ENCODE measurements around the gene DLG4. TPM values are rescaled to one million over a fixed set of nuclear protein-coding genes. Genes with fewer than 3 reads are reported as not detected.
A peak's percentile ranks its signal among the peaks of the same experiment; 100 is the strongest.

Gene DLG4
- total RNA-seq, 1 experiment from 2014 or later = 7.8 TPM

DNA sequence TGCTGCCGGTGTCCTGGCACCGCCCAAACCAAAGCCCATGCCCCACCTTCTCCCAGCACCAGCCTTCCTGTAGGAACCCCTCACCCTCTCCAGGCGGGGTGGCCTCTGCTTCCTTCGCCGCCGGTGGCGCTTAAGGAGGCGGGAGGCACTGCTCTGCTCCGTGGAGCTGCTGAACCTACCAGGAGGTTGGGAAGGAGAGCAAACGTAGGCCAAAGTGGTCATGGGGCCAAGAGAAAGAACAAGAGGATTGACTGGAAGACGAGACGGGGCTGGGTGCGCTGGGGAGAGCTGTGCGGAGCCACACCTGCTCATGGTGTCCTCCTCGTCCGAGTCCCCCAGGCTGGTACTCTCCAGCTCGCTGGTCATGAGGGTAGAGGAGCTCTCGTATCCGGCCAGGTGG lies 9.9 kb upstream of the DLG4 start:
- DNase-seq (ENCODE audit: low read depth) = no peak

DNA sequence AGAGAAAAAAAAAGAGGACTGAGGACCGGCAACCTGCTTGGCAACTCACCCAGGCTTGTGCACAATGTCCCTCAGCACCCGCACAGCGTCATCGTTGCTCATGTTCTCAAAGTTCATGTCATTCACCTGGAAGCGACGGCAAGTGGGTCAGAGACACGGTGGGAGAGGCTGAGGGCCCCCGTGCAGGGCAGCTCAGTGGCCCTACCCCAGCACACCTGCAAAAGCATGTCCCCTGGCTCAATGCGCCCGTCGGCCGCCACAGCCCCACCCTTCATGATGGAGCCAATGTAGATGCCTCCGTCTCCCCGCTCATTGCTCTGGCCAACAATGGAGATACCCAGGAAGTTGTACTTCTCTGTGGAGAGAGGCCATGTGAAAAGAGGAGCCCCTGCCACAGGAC lies 9.3 kb upstream of the DLG4 start:
- no peak for DNase-seq (ENCODE audit: low read depth)

DNA sequence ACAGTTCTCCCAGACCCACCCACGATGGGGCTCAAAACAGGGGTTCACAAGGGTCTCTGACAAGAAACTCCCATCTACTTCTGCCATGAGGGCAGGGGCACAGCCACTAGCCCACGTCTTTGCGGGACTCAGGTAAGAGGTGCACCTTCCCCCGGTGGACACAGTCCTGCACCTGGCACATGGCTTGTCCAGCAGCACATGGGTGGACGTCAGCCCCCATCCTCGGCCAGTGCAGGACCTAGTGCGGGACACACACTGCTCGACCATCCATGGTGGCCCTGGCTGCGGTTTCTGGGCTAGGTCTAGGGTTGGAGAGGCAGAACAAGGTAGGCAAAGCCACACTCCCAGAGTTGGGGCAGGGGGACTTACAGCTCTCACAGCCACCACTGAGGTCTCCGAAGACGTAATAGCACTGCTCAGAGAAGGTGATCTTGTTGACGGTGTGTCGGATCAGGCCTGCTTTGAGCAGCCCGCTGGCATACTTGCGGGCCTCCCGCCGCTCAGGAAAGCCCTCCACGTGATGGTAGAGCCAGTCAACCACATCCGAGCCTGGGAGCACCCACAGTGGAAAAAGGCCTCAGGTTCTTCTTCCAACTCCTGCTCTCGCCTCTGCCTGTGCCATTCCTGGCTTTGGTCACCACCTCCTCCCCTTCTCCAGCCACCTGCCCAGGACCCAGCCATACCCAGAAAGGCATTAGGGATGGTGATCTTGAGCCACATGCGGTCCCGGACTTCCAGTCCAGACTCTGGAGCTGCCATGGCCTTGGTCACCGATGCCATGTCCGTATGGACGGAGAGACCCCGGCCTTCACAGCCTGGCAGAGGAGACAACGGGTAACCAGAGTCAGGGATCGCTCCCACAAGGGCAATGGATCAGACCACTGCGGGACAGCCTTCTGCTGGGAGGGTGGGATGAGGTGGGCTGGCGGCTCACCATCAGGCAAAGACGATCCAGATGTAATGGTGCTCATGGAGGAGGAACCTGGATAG lies 7.4 kb upstream of the DLG4 start:
- no peak for DNase-seq (ENCODE audit: low read depth)

- no peak for DNase-seq (ENCODE audit: low read depth)
Observed at GRCh38 chr17:7225711-7226331, 6.2 kb upstream of the DLG4 start.

DNA sequence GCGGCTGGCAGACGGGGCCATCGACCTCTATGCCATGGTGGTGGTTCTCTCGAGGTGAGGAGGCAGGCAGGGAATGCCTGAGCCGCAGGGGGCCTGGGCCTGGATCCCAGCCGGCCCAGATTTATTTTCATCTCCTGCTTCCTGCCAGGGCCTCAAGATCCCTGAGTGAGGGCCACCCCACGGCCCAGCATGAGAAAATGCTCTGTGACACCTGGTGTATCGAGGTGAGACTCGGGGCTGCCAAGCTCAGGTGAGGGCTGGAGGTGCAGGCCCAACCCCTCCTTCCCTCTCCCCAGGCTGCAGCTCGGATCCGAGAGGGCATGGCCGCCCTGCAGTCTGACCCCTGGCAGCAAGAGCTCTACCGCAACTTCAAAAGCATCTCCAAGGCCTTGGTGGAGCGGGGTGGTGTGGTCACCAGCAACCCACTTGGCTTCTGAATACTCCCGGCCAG lies 5.0 kb upstream of the DLG4 start:
- no peak for DNase-seq (ENCODE audit: low read depth)

GRCh38 chr17:7224110-7224509 lies 4.5 kb upstream of the DLG4 start:
- DNase-seq (ENCODE audit: low read depth) = no peak

- DNase-seq (ENCODE audit: low read depth) = no peak
Observed at GRCh38 chr17:7223375-7223774, 3.7 kb upstream of the DLG4 start.

DNA sequence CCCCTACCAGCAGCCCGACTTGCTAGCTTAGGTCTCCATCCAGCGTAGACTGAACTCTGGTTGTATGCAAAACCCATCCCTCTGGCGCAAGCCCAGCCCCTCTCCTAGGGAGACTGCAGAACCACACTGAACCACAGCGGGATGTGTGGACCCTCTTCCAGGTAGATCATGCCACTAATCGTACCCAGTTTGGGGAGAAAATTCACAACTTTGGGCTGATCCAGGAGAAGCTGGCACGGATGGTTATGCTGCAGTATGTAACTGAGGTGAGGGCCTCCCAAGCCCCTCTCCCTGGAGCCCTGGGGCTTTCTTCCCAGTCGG lies 3.3 kb upstream of the DLG4 start:
- no peak for DNase-seq (ENCODE audit: low read depth)

DNA sequence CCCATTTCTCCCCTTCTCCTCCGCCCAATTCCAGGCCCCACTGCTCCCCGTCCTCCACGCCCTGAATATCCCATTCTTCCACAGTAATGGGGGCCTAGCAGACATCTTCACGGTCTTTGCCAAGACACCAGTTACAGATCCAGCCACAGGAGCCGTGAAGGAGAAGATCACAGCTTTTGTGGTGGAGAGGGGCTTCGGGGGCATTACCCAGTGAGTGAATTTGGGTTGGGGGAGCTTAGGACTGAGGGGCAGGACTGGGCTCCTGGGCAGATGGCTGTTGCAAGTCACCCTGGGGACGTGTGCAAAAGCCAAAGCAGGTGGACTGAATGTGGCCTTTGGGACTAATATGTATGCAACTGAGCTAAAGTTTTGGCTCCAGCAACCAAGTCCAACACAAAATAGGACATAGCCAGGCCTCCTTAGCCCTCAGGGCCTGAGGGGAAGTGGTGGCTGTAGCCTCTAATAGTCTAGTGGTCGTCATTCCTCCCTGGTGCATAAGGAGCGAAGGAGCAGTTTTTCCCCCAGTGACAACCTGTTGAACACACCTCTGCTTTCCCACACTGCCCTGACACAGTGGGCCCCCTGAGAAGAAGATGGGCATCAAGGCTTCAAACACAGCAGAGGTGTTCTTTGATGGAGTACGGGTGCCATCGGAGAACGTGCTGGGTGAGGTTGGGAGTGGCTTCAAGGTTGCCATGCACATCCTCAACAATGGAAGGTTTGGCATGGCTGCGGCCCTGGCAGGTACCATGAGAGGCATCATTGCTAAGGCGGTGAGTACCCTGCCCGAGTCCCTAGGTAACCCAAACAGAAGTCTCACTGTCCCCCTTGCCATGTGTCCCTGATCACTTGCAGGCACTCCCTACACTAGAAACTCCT lies 2.7 kb upstream of the DLG4 start:
- no peak for DNase-seq (ENCODE audit: low read depth)

- DNase-seq (ENCODE audit: low read depth) = no peak
Observed at GRCh38 chr17:7221278-7222092, 1.8 kb upstream of the DLG4 start.

- DNase-seq (ENCODE audit: low read depth) = peak; percentile 64
Observed at GRCh38 chr17:7220593-7221277, 1.1 kb upstream of the DLG4 start.

DNA sequence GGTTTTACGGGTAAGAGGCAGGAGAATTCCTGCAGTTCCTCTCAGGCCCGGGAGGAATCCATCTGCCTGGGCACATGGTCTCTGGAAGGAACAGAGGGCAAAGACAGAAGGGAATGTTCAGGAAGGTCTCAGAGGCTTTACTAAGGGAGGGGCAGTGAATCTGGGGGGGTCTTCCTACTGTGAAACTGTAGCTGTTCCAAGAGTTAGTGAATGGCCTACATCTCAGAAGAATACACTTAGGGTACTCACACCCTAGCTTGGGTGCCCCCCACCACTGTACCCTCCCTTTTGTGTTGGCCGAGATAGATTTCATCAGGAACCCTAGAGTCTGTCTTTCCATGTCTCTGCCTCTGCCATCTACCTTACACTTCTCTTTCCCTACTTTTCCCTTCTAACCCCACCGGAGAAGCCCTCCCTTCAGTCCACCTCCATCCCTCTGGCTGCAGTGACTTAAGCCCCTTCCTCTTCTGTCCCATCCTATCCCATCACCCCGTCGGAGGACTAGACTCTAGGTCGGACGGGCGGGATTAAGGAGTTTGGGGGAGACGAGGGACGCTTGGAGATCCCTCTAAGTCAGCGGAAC lies 316 bp downstream of the DLG4 start:
- no peak for DNase-seq (ENCODE audit: low read depth)

DNA sequence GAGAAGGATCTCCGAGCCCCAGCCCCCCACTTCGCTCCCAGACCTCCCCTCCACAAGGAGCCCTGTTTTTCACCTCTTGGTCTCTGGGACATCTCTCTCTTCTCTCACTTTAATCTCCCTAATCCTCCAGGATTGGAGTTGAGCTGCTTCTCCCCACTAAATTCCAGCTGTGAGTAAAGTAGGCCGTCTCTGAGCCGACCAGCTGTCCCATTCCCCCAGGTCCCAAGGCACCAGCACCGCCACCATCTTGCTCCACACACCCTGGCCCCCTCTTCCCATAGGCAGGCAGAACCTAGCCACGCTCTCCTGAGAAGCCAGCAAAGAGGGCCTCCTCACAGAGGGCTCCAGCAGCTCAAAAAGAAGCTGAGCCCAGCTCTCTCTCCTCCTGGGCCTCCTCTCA lies 878 bp downstream of the DLG4 start:
- no peak for DNase-seq (ENCODE audit: low read depth)

- DNase-seq (ENCODE audit: low read depth) = no peak
Observed at GRCh38 chr17:7218166-7218565, 1.5 kb downstream of the DLG4 start.

GRCh38 chr17:7217113-7217987 lies 2.3 kb downstream of the DLG4 start:
- peak; percentile 54 for DNase-seq (ENCODE audit: low read depth)

DNA sequence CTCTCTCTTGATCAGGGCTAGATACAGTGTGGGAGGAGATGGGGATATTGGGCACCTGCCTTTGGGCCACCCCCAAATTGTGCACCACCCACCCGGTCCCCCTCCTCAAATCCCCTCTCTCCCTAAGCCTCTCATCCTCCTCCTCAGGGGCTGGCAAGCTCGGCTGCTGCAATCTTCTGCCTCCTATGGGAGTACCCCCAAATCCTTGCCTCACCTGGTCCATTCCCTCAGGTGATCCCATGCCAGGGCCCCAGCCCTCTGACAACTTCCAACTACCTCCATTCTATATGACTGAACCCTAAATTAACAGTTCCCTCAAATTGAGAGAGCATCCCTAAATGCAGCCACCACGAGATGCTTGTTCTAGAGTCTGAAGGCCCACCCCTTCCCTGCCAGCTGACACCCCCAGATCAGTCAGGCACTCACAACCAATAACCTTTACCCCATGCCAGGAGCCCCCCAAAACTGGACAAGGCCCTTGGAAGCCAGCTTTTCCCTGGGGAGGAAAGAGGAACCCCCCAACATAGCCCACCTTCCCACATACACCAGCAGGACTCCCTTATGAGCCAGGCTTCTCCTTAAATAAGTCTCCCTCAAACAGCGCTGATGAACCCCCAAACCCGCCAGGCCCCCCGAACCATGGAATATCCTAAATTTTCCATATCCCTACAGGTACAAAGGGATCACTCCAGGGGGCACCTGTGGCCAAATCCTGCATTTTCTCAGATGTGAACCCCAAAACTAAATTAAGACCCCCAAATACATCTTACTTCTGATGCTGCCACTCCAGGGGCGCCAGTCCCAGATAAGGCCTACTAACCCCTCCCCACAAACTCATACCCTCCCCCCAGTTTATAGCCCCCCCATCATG lies 3.2 kb downstream of the DLG4 start:
- no peak for DNase-seq (ENCODE audit: low read depth)

- DNase-seq (ENCODE audit: low read depth) = no peak
Observed at GRCh38 chr17:7215652-7216180, 3.9 kb downstream of the DLG4 start.

- peak; percentile 44 for DNase-seq (ENCODE audit: low read depth)
Observed at GRCh38 chr17:7215136-7215638, 4.4 kb downstream of the DLG4 start.
